K562 (cell line): ENCODE results near the gene UGT2A3. TPM values are rescaled to one million over a fixed set of nuclear protein-coding genes. Genes with fewer than 3 reads are reported as not detected.

Source experiments
- ATAC-seq: fragments of 200-7000 bp; cut with Tn5 transposase; 3 replicates; pipeline ENCODE4 v1.9.1; 2020; ENCODE audit warnings: moderate library complexity
- BruUV-seq: library from RNA; stranded (reverse); fragments of 400-500 nt; replicated peaks from 2 replicates; lab custom pipeline; 2021; lab: Mats Ljungman, UMichigan
- CTCF ChIA-PET: fragments of 300-600 bp; formaldehyde crosslinking; extraction: SDS; loops from one replicate; lab custom pipeline; 2021; ENCODE audit warnings: low intra/inter-chr PET ratio; lab: Yijun Ruan, JAX
- POLR2A ChIA-PET: fragments of 300-600, 350-650 bp; sonication (Branson Sonifier 250); formaldehyde crosslinking; extraction: SDS; loops from one replicate; lab custom pipeline; 2021; ENCODE audit warnings: antibody characterized with exemption, inconsistent platforms; lab: Yijun Ruan, JAX
- DNase-seq, 4 experiments: peaks; one replicate each; pipeline versions ENCODE4 v3.0.0 to v3.0.0-alpha.2; 2011 to 2018; ENCODE audit warnings: low spot score in 3 of 4, mixed read lengths in 3 of 4; ENCODE audit errors: extremely low read depth in 1 of 4
- FAIRE-seq: peaks from 2 replicates; lab custom pipeline; 2011; peaks lifted over from hg19 to GRCh38; lab: Jason Lieb, UNC
- H2AFZ ChIP-seq: 2 replicates; pipeline ENCODE4 v1.6.0; 2011; ENCODE audit warnings: low read depth, low read length, control low read depth, inconsistent platforms
- H3K27ac ChIP-seq: fragments of 200-600 bp; 3 replicates; pipeline ENCODE4 v1.8.0; 2011; ENCODE audit warnings: low read depth, mild to moderate bottlenecking, control low read depth, inconsistent platforms, low read length, moderate library complexity, mixed read lengths; ENCODE audit errors: extremely low read depth
- H3K27me3 ChIP-seq, 2 experiments: fragments of 300-600 bp in 1 of 2; 2 replicates in 1 of 2; 3 replicates in 1 of 2; pipeline versions ENCODE4 v1.6.0 to v1.8.0; 2011; ENCODE audit warnings: inconsistent platforms in 2 of 2, low read length in 2 of 2, mild to moderate bottlenecking in 1 of 2, mixed read lengths in 1 of 2, moderate library complexity in 1 of 2; ENCODE audit not compliant: control insufficient read depth in 2 of 2, insufficient read depth in 2 of 2
- H3K36me3 ChIP-seq: fragments of 300-600 bp; 3 replicates; pipeline ENCODE4 v1.8.0; 2011; ENCODE audit warnings: mild to moderate bottlenecking, low read length, inconsistent platforms; ENCODE audit not compliant: control insufficient read depth, insufficient read depth
- H3K4me1 ChIP-seq, 2 experiments: fragments of 200-600 bp in 1 of 2; replicated peaks in 1 of 2; 2 replicates in 1 of 2; 3 replicates in 1 of 2; pipeline versions ENCODE4 v1.5.1 to v1.8.0; 2011; ENCODE audit warnings: inconsistent platforms in 2 of 2, low read length in 2 of 2, mild to moderate bottlenecking in 1 of 2, mixed read lengths in 1 of 2, moderate library complexity in 1 of 2; ENCODE audit not compliant: control insufficient read depth in 2 of 2, insufficient read depth in 2 of 2
- H3K4me2 ChIP-seq: 2 replicates; pipeline ENCODE4 v1.6.1; 2011; ENCODE audit warnings: low read length, control low read depth, inconsistent platforms, mixed read lengths; ENCODE audit not compliant: insufficient read depth
- H3K4me3 ChIP-seq: fragments of 200-600 bp; sonication (generic), shearing (Covaris generic); 2 replicates; pipeline ENCODE4 v1.5.1; 2016; ENCODE audit warnings: control low read depth, inconsistent platforms
- H3K79me2 ChIP-seq: fragments of 200-600 bp; 3 replicates; pipeline ENCODE4 v1.8.0; 2011; ENCODE audit warnings: low read length, inconsistent platforms; ENCODE audit not compliant: control insufficient read depth, insufficient read depth
- H3K9ac ChIP-seq, 2 experiments: 2 replicates each; pipeline versions ENCODE4 v1.6.0 to v1.6.1; 2011; ENCODE audit warnings: low read depth in 2 of 2, low read length in 2 of 2, control low read depth in 1 of 2, inconsistent platforms in 1 of 2, mild to moderate bottlenecking in 1 of 2, mixed read lengths in 1 of 2; ENCODE audit not compliant: insufficient read depth in 1 of 2
- H3K9me1 ChIP-seq: one replicate; pipeline ENCODE4 v1.6.0; 2011; ENCODE audit warnings: inconsistent platforms, mild to moderate bottlenecking, low read length, moderate library complexity; ENCODE audit not compliant: control insufficient read depth, insufficient read depth
- H3K9me3 ChIP-seq: replicated peaks from 2 replicates; pipeline ENCODE4 v1.5.1; 2011; ENCODE audit warnings: low read depth, low read length, inconsistent platforms; ENCODE audit not compliant: control insufficient read depth, insufficient read depth
- H4K20me1 ChIP-seq: replicated peaks from 2 replicates; pipeline ENCODE4 v1.6.1; 2011; ENCODE audit warnings: low read length, inconsistent platforms, mixed read lengths; ENCODE audit not compliant: control insufficient read depth, insufficient read depth
- ADNP ChIP-seq: fragments of 200-800 bp; sonication (Bioruptor generic); IDR thresholded peaks from 2 replicates; pipeline ENCODE4 v1.6.1; 2016; ENCODE audit warnings: missing genetic modification characterization, missing compliant biosample characterization
- ARHGAP35 ChIP-seq: fragments of 450-650 bp; IDR thresholded peaks from 2 replicates; pipeline ENCODE4 v1.6.1; 2018; ENCODE audit not compliant: partially characterized antibody
- CC2D1A ChIP-seq: fragments of 450-650 bp; IDR thresholded peaks from 2 replicates; pipeline ENCODE4 v1.6.1; 2017; ENCODE audit warnings: mild to moderate bottlenecking
- CREB5 ChIP-seq: fragments of 250-450 bp; sonication (Bioruptor Pico); IDR thresholded peaks from 2 replicates; pipeline ENCODE4 v1.5.0; 2020; ENCODE audit warnings: mild to moderate bottlenecking
- E2F8 ChIP-seq: fragments of 450-650 bp; IDR thresholded peaks from 2 replicates; pipeline ENCODE4 v1.7.1; 2018; ENCODE audit warnings: mild to moderate bottlenecking, low read depth; ENCODE audit not compliant: partially characterized antibody
- HSF4 ChIP-seq: fragments of 250-450 bp; sonication (Bioruptor Pico); IDR thresholded peaks from 2 replicates; pipeline ENCODE4 v2.1.2; 2022; ENCODE audit warnings: mild to moderate bottlenecking, moderate library complexity, borderline replicate concordance
- MAFK ChIP-seq: IDR thresholded peaks from 2 replicates; pipeline ENCODE4 v1.6.1; 2011; ENCODE audit warnings: low read length, improper control_type of control experiment
- NBN ChIP-seq: fragments of 450-650 bp; IDR thresholded peaks from 2 replicates; pipeline ENCODE4 v1.6.1; 2016; ENCODE audit warnings: low read depth, mild to moderate bottlenecking
- NCOA4 ChIP-seq: fragments of 450-650 bp; IDR thresholded peaks from 2 replicates; pipeline ENCODE4 v1.6.1; 2018; ENCODE audit warnings: mild to moderate bottlenecking; ENCODE audit not compliant: partially characterized antibody
- PPARD ChIP-seq: fragments of 250-450 bp; sonication (Bioruptor Pico); IDR thresholded peaks from 2 replicates; pipeline ENCODE4 v1.8.0; 2022; ENCODE audit warnings: inconsistent platforms, mild to moderate bottlenecking, moderate library complexity
- TCFL5 ChIP-seq: fragments of 250-450 bp; sonication (Bioruptor Pico); conservative IDR thresholded peaks from 2 replicates; pipeline ENCODE4 v1.6.1; 2021; ENCODE audit warnings: mild to moderate bottlenecking, moderate library complexity, matching md5 sums
- TRIM25 ChIP-seq: fragments of 450-650 bp; IDR thresholded peaks from 2 replicates; pipeline ENCODE4 v1.7.0; 2016; ENCODE audit warnings: borderline replicate concordance
- ZBTB11 ChIP-seq, 3 experiments: fragments of 200-800 bp in 1 of 3; fragments of 250-450 bp in 1 of 3; fragments of 450-650 bp in 1 of 3; sonication (Bioruptor Pico) in 1 of 3; sonication (Bioruptor generic) in 1 of 3; formaldehyde crosslinking in 1 of 3; IDR thresholded peaks; 2 replicates each; pipeline versions ENCODE4 v1.6.1 to v1.8.0; 2016 to 2022; ENCODE audit warnings: mild to moderate bottlenecking in 2 of 3, missing genetic modification characterization in 2 of 3, missing compliant biosample characterization in 1 of 3, moderate library complexity in 1 of 3
- ZEB2 ChIP-seq: fragments of 450-650 bp; IDR thresholded peaks from 2 replicates; pipeline ENCODE4 v1.6.1; 2016
- WGBS: fragments of 100-300 bp; shearing (Covaris generic); methylation state at CpG from one replicate; pipeline ENCODE4 v1.1.6; 2016; ENCODE audit warnings: low coverage, mixed read lengths; ENCODE audit not compliant: insufficient coverage; ENCODE audit errors: missing lambda C conversion rate; 5-methylcytosine and 5-hydroxymethylcytosine counted together
- in situ Hi-C: fragments of 300-500 bp; cut with MboI; formaldehyde crosslinking; loops from 4 replicates; pipeline ENCODE4 v1.15.0; 2018; ENCODE audit warnings: inconsistent platforms, mixed read lengths
- intact Hi-C: fragments of 100-400 bp; cut with micrococcal nuclease; formaldehyde crosslinking; loops from 2 replicates; pipeline ENCODE4 v1.14.2; 2022
- polyA plus RNA-seq, 8 experiments: library from polyadenylated mRNA; depleted of rRNA in 4 of 8; stranded (reverse) in 5 of 8; unstranded in 3 of 8; fragments of >200 nt; fragmentation: Nextera tagmentation in 2 of 8; fragmentation: Illumina TruSeq in 1 of 8; extraction: Ambion mirVana in 2 of 8; extraction: Trizol in 1 of 8; gene quantifications; 2 replicates each; pipeline versions ENCODE4 v1.2.1 to v1.2.3, GENCODE V29; 2011 to 2014; ENCODE audit warnings: inconsistent platforms in 1 of 8, missing spikeins in 1 of 8
- total RNA-seq, 7 experiments: library from RNA; depleted of rRNA in 6 of 7; stranded (reverse); fragments of >200 nt in 6 of 7; fragmentation: Illumina TruSeq in 2 of 7; extraction: Trizol in 2 of 7; gene quantifications; 2 replicates each; pipeline versions ENCODE4 v1.2.1 to v1.2.3, GENCODE V29; 2011 to 2021; ENCODE audit warnings: low replicate concordance in 1 of 7

UGT2A3 gene
- total and polyA plus RNA-seq, 9 of the 15 experiments (the other 6 are each of a cell fraction or from before 2014, with no cell fraction given), result not detected

GRCh38 chr4:68950033-68950432, 1.6 kb downstream of the UGT2A3 start:
- CTCF ChIA-PET, result no interaction called here
- intact Hi-C loops, result no loop called here
- H2AFZ ChIP-seq, result no peak overlapping the region
- no peak for TF ChIP-seq ZEB2
- TF ChIP-seq NBN, result no peak
- no peak for TF ChIP-seq TRIM25
- no peak for TF ChIP-seq ARHGAP35
- TF ChIP-seq NCOA4, result no peak
- no peak for TF ChIP-seq MAFK
- TF ChIP-seq E2F8, result no peak
- no peak for TF ChIP-seq PPARD (CRISPR knock-in tag)
- TF ChIP-seq ZBTB11 (CRISPR knock-in tag; IDR thresholded peaks at IDR 0.05), result no peak
- no peak for TF ChIP-seq CREB5 (CRISPR knock-in tag)
- TF ChIP-seq ADNP (tag), result no peak
- TF ChIP-seq HSF4, result no peak
- no peak for TF ChIP-seq CC2D1A
- TF ChIP-seq TCFL5 (CRISPR knock-in tag), result no peak

More at GRCh38 chr4:68950033-68950432, 1.6 kb downstream of the UGT2A3 start:
- no peaks in the 10 kb centered on the region for H3K9me1 ChIP-seq
- POLR2A ChIA-PET, result no interaction called here
- no peaks in the 10 kb centered on the region for H4K20me1 ChIP-seq
- no peak overlapping the region for H3K4me3 ChIP-seq
- BruUV-seq, result no TSS peak
- no peaks in the 10 kb centered on the region for H3K79me2 ChIP-seq
- no peaks in the 10 kb centered on the region for H3K27me3 ChIP-seq
- ATAC-seq, result no peak
- no peak for FAIRE-seq
- H3K27ac ChIP-seq, result no peak overlapping the region
- WGBS, result 8% methylated on average over 2 of the region's 2 CpGs
- in situ Hi-C loops, result no loop called here
- no peak overlapping the region for H3K9ac ChIP-seq
- no peak for DNase-seq
- no peaks in the 10 kb centered on the region for H3K4me1 ChIP-seq
- no peak overlapping the region for H3K4me2 ChIP-seq
- no peaks in the 10 kb centered on the region for H3K9me3 ChIP-seq
- no peaks in the 10 kb centered on the region for H3K36me3 ChIP-seq
